Trophoblast cell (in vitro differentiated cells and primary cell): ENCODE results near the gene CACNA1D.

ENCODE experiments used
- DNase-seq, 2 donors: peaks; one replicate each; pipeline ENCODE4 v3.0.0-alpha.2; 2016
- H2AFZ ChIP-seq: 2 replicates; pipeline ENCODE4 v1.6.1; 2013; ENCODE audit warnings: low read length, moderate library complexity, mild to moderate bottlenecking; ENCODE audit not compliant: insufficient read depth, poor library complexity
- H2AK5ac ChIP-seq: 2 replicates; pipeline ENCODE4 v1.6.1; 2013; ENCODE audit warnings: mild to moderate bottlenecking, low read length
- H2BK120ac ChIP-seq: 2 replicates; pipeline ENCODE4 v1.6.1; 2013; ENCODE audit warnings: low read length, mild to moderate bottlenecking, moderate library complexity; ENCODE audit not compliant: insufficient read depth, poor library complexity
- H2BK12ac ChIP-seq: 2 replicates; pipeline ENCODE4 v1.6.1; 2013; ENCODE audit warnings: mild to moderate bottlenecking, low read length, moderate library complexity
- H2BK5ac ChIP-seq: 2 replicates; pipeline ENCODE4 v1.6.1; 2013; ENCODE audit warnings: low read length, low read depth, moderate library complexity, mild to moderate bottlenecking; ENCODE audit not compliant: poor library complexity
- H3K14ac ChIP-seq: 2 replicates; pipeline ENCODE4 v1.6.1; 2013; ENCODE audit warnings: mild to moderate bottlenecking, low read length
- H3K18ac ChIP-seq: 2 replicates; pipeline ENCODE4 v1.6.1; 2013; ENCODE audit warnings: mild to moderate bottlenecking, low read length
- H3K23ac ChIP-seq: 2 replicates; pipeline ENCODE4 v1.6.1; 2013; ENCODE audit warnings: low read length
- H3K27ac ChIP-seq: 2 replicates; pipeline ENCODE4 v1.5.1; 2013; ENCODE audit warnings: low read depth, mild to moderate bottlenecking, inconsistent platforms, low read length, moderate library complexity
- H3K27me3 ChIP-seq: 2 replicates; pipeline ENCODE4 v1.6.1; 2013; ENCODE audit warnings: inconsistent platforms, mild to moderate bottlenecking, low read length, moderate library complexity; ENCODE audit not compliant: insufficient read depth
- H3K36me3 ChIP-seq, 2 experiments: 1 replicate in 1 of 2; 2 replicates in 1 of 2; pipeline ENCODE4 v1.6.1; 2013; ENCODE audit warnings: low read length in 2 of 2, mild to moderate bottlenecking in 2 of 2, moderate library complexity in 1 of 2; ENCODE audit not compliant: insufficient read depth in 2 of 2, control insufficient read depth in 1 of 2
- H3K4ac ChIP-seq: 2 replicates; pipeline ENCODE4 v1.6.1; 2013; ENCODE audit warnings: low read depth, mild to moderate bottlenecking, low read length, moderate library complexity
- H3K4me1 ChIP-seq, 2 experiments: 1 replicate in 1 of 2; 2 replicates in 1 of 2; pipeline ENCODE4 v1.6.1; 2013; ENCODE audit warnings: low read length in 2 of 2, mild to moderate bottlenecking in 2 of 2, moderate library complexity in 1 of 2; ENCODE audit not compliant: insufficient read depth in 2 of 2, control insufficient read depth in 1 of 2
- H3K4me2 ChIP-seq: 2 replicates; pipeline ENCODE4 v1.6.1; 2013; ENCODE audit warnings: inconsistent platforms, mild to moderate bottlenecking, low read length, moderate library complexity
- H3K4me3 ChIP-seq: 2 replicates; pipeline ENCODE4 v1.5.1; 2013; ENCODE audit warnings: mild to moderate bottlenecking, low read depth, low read length, inconsistent platforms
- H3K79me1 ChIP-seq: one replicate; pipeline ENCODE4 v1.6.1; 2013; ENCODE audit warnings: low read length
- H3K79me2 ChIP-seq: 2 replicates; pipeline ENCODE4 v1.6.1; 2013; ENCODE audit warnings: low read length, mild to moderate bottlenecking; ENCODE audit not compliant: control insufficient read depth, insufficient read depth, poor library complexity
- H3K9ac ChIP-seq: 2 replicates; pipeline ENCODE4 v1.6.1; 2013; ENCODE audit warnings: mild to moderate bottlenecking, low read length
- H3K9me3 ChIP-seq: 2 replicates; pipeline ENCODE4 v1.6.1; 2013; ENCODE audit warnings: low read depth, mild to moderate bottlenecking, control low read depth, inconsistent platforms, low read length; ENCODE audit not compliant: insufficient read depth
- H4K12ac ChIP-seq: 2 replicates; pipeline ENCODE4 v1.6.1; 2013; ENCODE audit warnings: low read depth, mild to moderate bottlenecking, low read length, moderate library complexity
- H4K8ac ChIP-seq: 2 replicates; pipeline ENCODE4 v1.6.1; 2013; ENCODE audit warnings: low read depth, mild to moderate bottlenecking, low read length, moderate library complexity
- H4K91ac ChIP-seq: one replicate; pipeline ENCODE4 v1.6.1; 2013; ENCODE audit warnings: low read depth, mild to moderate bottlenecking, low read length, moderate library complexity
- WGBS: extraction: QIAGEN DNeasy Blood & Tissue Kit; methylation state at CpG from one replicate; pipeline ENCODE4 v1.1.7; 2013; ENCODE audit warnings: missing lambda C conversion rate; ENCODE audit not compliant: insufficient read length, insufficient coverage; ENCODE audit errors: extremely low coverage; 5-methylcytosine and 5-hydroxymethylcytosine counted together

Gene CACNA1D

GRCh38 chr3:53495146-53495519 is 722 bp downstream of the CACNA1D start:
- H3K4ac ChIP-seq = no peak overlapping the region
- H3K14ac ChIP-seq = no peak overlapping the region
- DNase-seq = no peak
- H2AK5ac ChIP-seq = no peak overlapping the region
- H4K12ac ChIP-seq = no peak overlapping the region
- H3K79me2 ChIP-seq = no peaks in the 10 kb centered on the region
- no peak overlapping the region for H3K9ac ChIP-seq
- no peak overlapping the region for H3K27ac ChIP-seq
- H3K36me3 ChIP-seq = no peaks in the 10 kb centered on the region
- H3K27me3 ChIP-seq = peaks cover 31% of the 10 kb centered on the region
- H3K4me3 ChIP-seq = peak overlapping the region; percentile 16
- H3K4me2 ChIP-seq = peak overlapping the region; percentile 59
- H3K79me1 ChIP-seq = no peaks in the 10 kb centered on the region
- no peak overlapping the region for H2BK120ac ChIP-seq
- no peak overlapping the region for H4K8ac ChIP-seq
- H3K23ac ChIP-seq = no peak overlapping the region
- no peak overlapping the region for H2BK12ac ChIP-seq
- WGBS = no CpG with 5 or more reads among the region's 27 CpGs
- H3K18ac ChIP-seq = no peak overlapping the region
- no peak overlapping the region for H4K91ac ChIP-seq
- H2BK5ac ChIP-seq = no peak overlapping the region
- H2AFZ ChIP-seq = no peak overlapping the region
- no peaks in the 10 kb centered on the region for H3K9me3 ChIP-seq
- H3K4me1 ChIP-seq = peaks cover 11 to 17% of the 10 kb centered on the region in 2 experiments

- Histone ChIP-seq H3K9me3 (no peaks in the 10 kb centered on the region), H3K4me2 (peak overlapping the region; percentile 59), H3K79me1 (no peaks in the 10 kb centered on the region), H2BK12ac (no peak overlapping the region), H2BK120ac (no peak overlapping the region), H4K12ac (no peak overlapping the region), H3K23ac (no peak overlapping the region), H2BK5ac (no peak overlapping the region), H3K9ac (no peak overlapping the region), H3K36me3 (no peaks in the 10 kb centered on the region), H3K4me1 (peaks cover 11 to 17% of the 10 kb centered on the region in 2 experiments), H3K79me2 (no peaks in the 10 kb centered on the region), H3K4ac (no peak overlapping the region), H3K18ac (no peak overlapping the region), H3K4me3 (no peak overlapping the region), H3K14ac (no peak overlapping the region), H3K27ac (no peak overlapping the region), H4K91ac (no peak overlapping the region), H4K8ac (no peak overlapping the region), H3K27me3 (peaks cover 31% of the 10 kb centered on the region), H2AFZ (no peak overlapping the region), H2AK5ac (no peak overlapping the region)
- no CpG with 5 or more reads among the region's 57 CpGs for WGBS
- no peak for DNase-seq
Measured at GRCh38 chr3:53495520-53496391, 1.3 kb downstream of the CACNA1D start.

DNA sequence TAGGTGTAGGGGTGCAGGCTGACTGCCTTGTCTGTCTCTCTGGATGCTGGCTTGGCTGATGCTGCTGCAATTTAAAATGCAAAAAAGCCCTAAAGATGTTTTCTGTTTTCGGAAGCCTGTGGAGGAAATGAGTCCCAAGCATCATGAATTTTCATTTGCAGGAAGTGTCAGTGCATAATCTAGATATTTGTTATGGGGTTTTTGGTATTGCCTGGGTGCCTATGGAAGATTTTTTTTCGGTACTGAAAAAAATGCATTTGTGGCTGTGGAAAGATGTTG is 1.9 kb downstream of the CACNA1D start:
- H3K4me1 ChIP-seq = peaks cover 11 to 17% of the 10 kb centered on the region in 2 experiments
- no peak overlapping the region for H2AFZ ChIP-seq
- H2AK5ac ChIP-seq = no peak overlapping the region
- H2BK120ac ChIP-seq = no peak overlapping the region
- no peaks in the 10 kb centered on the region for H3K9me3 ChIP-seq
- no peaks in the 10 kb centered on the region for H3K36me3 ChIP-seq
- no peaks in the 10 kb centered on the region for H3K79me2 ChIP-seq
- DNase-seq = no peak
- H3K27me3 ChIP-seq = peaks cover 31% of the 10 kb centered on the region
- H3K27ac ChIP-seq = no peak overlapping the region
- H3K4me2 ChIP-seq = no peak overlapping the region
- H4K91ac ChIP-seq = no peak overlapping the region
- H3K79me1 ChIP-seq = no peaks in the 10 kb centered on the region
- H3K4ac ChIP-seq = no peak overlapping the region
- no peak overlapping the region for H2BK12ac ChIP-seq
- no peak overlapping the region for H2BK5ac ChIP-seq
- no peak overlapping the region for H3K18ac ChIP-seq
- no peak overlapping the region for H4K8ac ChIP-seq
- no CpG with 5 or more reads among the region's 2 CpGs for WGBS
- no peak overlapping the region for H4K12ac ChIP-seq
- no peak overlapping the region for H3K9ac ChIP-seq
- no peak overlapping the region for H3K4me3 ChIP-seq
- H3K14ac ChIP-seq = no peak overlapping the region
- H3K23ac ChIP-seq = no peak overlapping the region

GRCh38 chr3:53496984-53497383 is 2.6 kb downstream of the CACNA1D start:
- no peak overlapping the region for H2AK5ac ChIP-seq
- peaks cover 11 to 17% of the 10 kb centered on the region in 2 experiments for H3K4me1 ChIP-seq
- no peak for DNase-seq

More at GRCh38 chr3:53496984-53497383, 2.6 kb downstream of the CACNA1D start:
- H2BK120ac ChIP-seq = no peak overlapping the region
- H3K4me3 ChIP-seq = no peak overlapping the region
- no peaks in the 10 kb centered on the region for H3K79me1 ChIP-seq
- no peaks in the 10 kb centered on the region for H3K79me2 ChIP-seq
- no peak overlapping the region for H3K9ac ChIP-seq
- H2AFZ ChIP-seq = no peak overlapping the region
- H3K4ac ChIP-seq = no peak overlapping the region
- no peaks in the 10 kb centered on the region for H3K9me3 ChIP-seq
- no peak overlapping the region for H3K18ac ChIP-seq
- no peak overlapping the region for H3K4me2 ChIP-seq
- no peak overlapping the region for H4K91ac ChIP-seq
- no peak overlapping the region for H4K12ac ChIP-seq
- H3K23ac ChIP-seq = no peak overlapping the region
- no peaks in the 10 kb centered on the region for H3K36me3 ChIP-seq
- H2BK5ac ChIP-seq = no peak overlapping the region
- WGBS = no CpG with 5 or more reads among the region's 5 CpGs
- no peak overlapping the region for H4K8ac ChIP-seq
- H3K27me3 ChIP-seq = peaks cover 31% of the 10 kb centered on the region
- H3K14ac ChIP-seq = no peak overlapping the region
- H3K27ac ChIP-seq = no peak overlapping the region
- H2BK12ac ChIP-seq = no peak overlapping the region
